Measurements from ENCODE around the gene CDC42BPA. TPM values are rescaled to one million over a fixed set of nuclear protein-coding genes. Genes with fewer than 3 reads are reported as not detected.

The CDC42BPA gene
- total RNA-seq, 4 donors from 2014 or later = 16.8 to 26.9 (median 22.5) TPM

DNA sequence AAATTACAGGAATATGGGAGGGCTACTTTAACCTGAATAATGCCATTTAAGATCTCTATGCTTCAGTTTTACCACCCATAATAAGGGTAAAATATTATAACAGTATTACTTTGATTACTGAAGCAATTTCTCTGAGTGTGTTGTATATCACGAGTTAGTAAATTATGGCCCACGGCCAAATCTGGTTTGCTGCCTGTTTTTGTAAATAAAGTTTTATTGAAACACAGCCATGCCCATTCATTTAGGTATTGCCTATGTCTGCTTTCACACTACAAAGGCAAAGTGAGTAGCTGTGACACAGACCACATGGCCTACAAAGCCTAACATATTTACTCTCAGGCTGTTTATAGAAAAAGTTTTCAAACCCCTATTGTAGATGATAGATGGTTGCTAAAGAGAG, 156.8 kb downstream of the CDC42BPA start:
- TF ChIP-seq POLR2A (IDR thresholded peaks at IDR 0.05) = no peak
- TF ChIP-seq, protein P1, sequence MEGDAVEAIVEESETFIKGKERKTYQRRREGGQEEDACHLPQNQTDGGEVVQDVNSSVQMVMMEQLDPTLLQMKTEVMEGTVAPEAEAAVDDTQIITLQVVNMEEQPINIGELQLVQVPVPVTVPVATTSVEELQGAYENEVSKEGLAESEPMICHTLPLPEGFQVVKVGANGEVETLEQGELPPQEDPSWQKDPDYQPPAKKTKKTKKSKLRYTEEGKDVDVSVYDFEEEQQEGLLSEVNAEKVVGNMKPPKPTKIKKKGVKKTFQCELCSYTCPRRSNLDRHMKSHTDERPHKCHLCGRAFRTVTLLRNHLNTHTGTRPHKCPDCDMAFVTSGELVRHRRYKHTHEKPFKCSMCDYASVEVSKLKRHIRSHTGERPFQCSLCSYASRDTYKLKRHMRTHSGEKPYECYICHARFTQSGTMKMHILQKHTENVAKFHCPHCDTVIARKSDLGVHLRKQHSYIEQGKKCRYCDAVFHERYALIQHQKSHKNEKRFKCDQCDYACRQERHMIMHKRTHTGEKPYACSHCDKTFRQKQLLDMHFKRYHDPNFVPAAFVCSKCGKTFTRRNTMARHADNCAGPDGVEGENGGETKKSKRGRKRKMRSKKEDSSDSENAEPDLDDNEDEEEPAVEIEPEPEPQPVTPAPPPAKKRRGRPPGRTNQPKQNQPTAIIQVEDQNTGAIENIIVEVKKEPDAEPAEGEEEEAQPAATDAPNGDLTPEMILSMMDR (IDR thresholded peaks at IDR 0.05) = no peak
- DNase-seq (ENCODE audit: low spot score in 2 of 2) = no peak
- 43 to 48% methylated on average over 2 of the region's 2 CpGs for WGBS, 2 donors
- H3K4me3 ChIP-seq (ENCODE audit: low read depth, poor library complexity, severe bottlenecking) = no peak overlapping the region
- intact Hi-C loops (cut with DNase I; ENCODE audit: low total_unique reads) = no loop called here

DNA sequence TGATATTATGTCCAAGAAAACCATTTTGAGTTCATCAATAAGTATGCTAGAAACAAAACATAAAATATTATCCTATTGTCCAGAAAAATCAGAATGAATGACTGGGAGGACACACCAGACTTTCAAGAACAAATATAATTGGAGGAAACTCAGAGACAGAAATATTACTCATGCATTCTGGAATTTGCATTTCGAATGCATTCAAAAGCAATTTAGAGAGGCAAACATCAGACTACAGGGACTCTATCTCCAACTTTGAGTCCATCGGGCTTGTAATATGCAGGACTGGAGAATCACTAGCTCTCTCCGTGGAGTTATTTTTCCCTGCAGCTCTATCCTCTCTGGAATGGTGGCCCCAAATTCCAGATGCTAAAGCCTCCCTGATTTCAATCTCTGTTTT, 161.8 kb downstream of the CDC42BPA start:
- no peak for DNase-seq (ENCODE audit: low spot score in 2 of 2)
- 85 to 89% methylated on average over 3 of the region's 3 CpGs for WGBS, 2 donors
- TF ChIP-seq POLR2A (IDR thresholded peaks at IDR 0.05) = no peak
- TF ChIP-seq, protein P1 (IDR thresholded peaks at IDR 0.05) = no peak
- intact Hi-C loops (cut with DNase I; ENCODE audit: low total_unique reads) = no loop called here
- no peak overlapping the region for H3K4me3 ChIP-seq (ENCODE audit: low read depth, poor library complexity, severe bottlenecking)

DNA sequence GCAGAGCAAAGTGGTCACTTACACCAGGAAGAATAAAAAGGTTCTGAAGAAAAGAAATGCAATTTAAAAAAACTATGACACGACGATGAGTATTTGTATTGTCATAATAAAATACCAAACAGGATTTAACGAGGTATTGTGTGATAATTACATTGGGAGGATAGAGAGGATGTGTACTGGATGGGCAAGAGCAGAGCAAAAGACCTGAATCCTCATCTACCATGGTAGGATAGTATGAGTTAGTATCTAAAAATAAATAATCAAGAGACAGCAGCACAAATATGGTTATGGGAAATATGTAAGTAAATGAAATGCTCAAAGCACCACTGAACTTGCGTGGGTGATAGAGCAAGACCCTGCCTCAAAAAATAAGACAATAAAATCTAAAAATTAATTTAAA, 162.6 kb downstream of the CDC42BPA start:
- no peak for TF ChIP-seq POLR2A (IDR thresholded peaks at IDR 0.05)
- TF ChIP-seq, protein P1 (IDR thresholded peaks at IDR 0.05) = no peak
- intact Hi-C loops (cut with DNase I; ENCODE audit: low total_unique reads) = no loop called here
- H3K4me3 ChIP-seq (ENCODE audit: low read depth, poor library complexity, severe bottlenecking) = no peak overlapping the region
- WGBS, 2 donors = 94 to 95% methylated on average over 4 of the region's 4 CpGs
- DNase-seq (ENCODE audit: low spot score in 2 of 2) = no peak

DNA sequence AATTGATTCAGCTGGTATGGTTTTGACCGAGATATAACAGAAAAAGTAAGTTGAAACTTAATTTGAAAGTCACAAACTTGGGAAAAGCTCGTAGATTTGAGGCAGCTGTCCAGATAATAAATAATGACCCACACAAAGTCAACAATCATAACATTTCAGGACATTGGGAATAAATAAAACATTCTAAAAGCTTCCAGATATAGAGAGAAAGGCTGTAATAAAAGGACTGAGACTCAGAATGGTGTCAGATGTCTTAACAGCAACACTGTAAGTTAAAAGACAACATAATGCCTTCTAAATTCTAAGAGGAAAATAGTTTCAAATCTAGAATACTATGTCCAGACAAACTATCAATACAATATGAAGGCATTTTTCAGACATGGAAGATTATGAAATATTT, 163.3 kb downstream of the CDC42BPA start:
- DNase-seq (ENCODE audit: low spot score in 2 of 2) = no peak
- H3K4me3 ChIP-seq (ENCODE audit: low read depth, poor library complexity, severe bottlenecking) = no peak overlapping the region
- no peak for TF ChIP-seq POLR2A (IDR thresholded peaks at IDR 0.05)
- 80% methylated on average over 2 of the region's 2 CpGs for WGBS, 2 donors
- intact Hi-C loops (cut with DNase I; ENCODE audit: low total_unique reads) = no loop called here

DNA sequence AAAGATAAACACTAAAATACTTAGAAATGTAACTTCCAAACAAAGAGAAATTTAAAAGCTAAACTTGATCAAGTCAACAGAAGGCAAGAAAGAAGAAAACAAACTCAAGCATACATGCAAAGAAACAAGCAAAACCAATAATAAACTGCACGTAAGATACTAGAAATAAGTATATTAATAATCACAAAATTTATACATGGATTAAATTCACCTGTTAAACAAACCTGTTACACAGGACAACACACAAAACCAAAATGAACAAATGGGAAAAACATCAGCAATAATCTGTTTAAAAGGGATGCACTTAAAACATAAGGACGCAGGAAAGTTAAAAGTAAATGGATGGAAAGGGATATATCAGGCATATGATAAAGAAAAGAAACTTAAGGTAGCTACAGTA, 165.8 kb downstream of the CDC42BPA start:
- H3K4me3 ChIP-seq (ENCODE audit: low read depth, poor library complexity, severe bottlenecking) = no peak overlapping the region
- intact Hi-C loops (cut with DNase I; ENCODE audit: low total_unique reads) = no loop called here
- no peak for DNase-seq (ENCODE audit: low spot score in 2 of 2)
- no peak for TF ChIP-seq POLR2A (IDR thresholded peaks at IDR 0.05)
- TF ChIP-seq, protein P1 (IDR thresholded peaks at IDR 0.05) = no peak
- 97 to 100% methylated on average over 2 of the region's 2 CpGs for WGBS, 2 donors

DNA sequence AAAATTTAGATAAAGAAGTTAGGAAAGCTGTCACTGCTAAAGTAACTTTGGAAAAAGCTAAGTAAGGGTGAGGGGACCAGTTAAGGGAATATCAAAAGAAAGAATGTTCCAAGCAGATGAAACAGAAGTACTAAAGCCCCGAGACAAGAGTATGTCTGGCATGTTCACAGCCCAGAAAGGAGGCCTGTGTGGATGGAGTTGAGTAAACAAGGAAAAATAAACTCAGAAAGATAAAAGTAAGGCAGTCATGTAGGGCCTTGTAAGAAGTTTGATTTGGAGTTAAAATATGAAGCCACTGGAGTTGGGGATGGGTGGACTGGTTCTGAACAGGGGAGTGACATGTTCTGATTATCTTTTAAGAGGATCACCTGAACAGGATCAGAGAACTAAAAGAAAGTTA, 177.9 kb downstream of the CDC42BPA start:
- WGBS, 2 donors = 92 to 95% methylated on average over 1 of the region's 1 CpG
- no peak for TF ChIP-seq POLR2A (IDR thresholded peaks at IDR 0.05)
- TF ChIP-seq, protein P1 (IDR thresholded peaks at IDR 0.05) = no peak
- no peak overlapping the region for H3K4me3 ChIP-seq (ENCODE audit: low read depth, poor library complexity, severe bottlenecking)
- no peak for DNase-seq (ENCODE audit: low spot score in 2 of 2)
- intact Hi-C loops (cut with DNase I; ENCODE audit: low total_unique reads) = no loop called here

Measured in lower leg skin (tissue), 4 donors.